Left hindlimb (tissue), 1 donor: ENCODE measurements around the gene RFTN1.

Experiments used
- DNase-seq: peaks from one replicate; pipeline ENCODE4 v3.0.0-alpha.2; 2018

Gene RFTN1

DNA sequence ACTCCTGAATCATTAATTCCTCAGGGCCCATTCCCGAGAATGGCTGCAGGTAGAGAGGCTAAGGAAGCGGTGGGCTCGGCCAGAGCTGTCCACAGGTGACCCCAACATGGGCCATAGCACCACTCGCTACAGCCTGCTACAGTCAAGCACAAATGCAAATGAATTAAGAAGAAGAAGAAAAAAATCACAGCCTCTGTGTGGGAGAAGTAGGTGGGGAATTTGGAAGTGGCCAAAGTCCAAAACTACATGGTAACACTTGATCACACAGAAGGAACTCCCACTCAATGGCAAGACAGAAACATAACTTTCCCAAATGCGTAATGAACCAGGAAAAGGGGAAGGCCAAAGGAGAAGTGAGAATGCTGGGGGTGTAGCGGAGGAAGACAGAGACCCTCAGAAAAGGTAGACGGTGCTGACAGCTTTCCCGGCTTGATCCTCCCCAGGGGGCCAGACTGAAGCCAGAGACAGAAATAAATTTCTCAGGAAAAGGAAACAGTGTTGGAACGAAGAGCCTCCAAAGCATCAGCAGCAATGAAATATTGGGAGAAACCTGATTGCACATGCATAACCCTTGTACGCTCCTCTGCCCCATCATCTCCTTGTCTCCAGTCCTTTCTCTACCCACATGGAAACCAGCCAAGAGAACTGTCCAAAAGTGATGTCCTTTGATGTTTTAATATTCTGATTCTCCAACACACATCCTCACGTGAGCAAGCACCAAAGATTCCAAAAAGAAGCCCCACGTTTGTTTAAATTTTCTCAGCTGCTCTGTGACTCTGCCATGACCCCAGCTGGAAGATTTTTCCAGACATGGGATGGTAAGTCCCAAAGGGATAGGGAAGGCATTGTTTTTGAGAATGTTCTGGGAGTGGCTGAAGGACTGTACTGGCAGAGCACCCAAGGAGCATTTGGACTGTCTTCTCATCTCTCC, 140.9 kb downstream of the RFTN1 start:
- peak; percentile 44 for DNase-seq

DNA sequence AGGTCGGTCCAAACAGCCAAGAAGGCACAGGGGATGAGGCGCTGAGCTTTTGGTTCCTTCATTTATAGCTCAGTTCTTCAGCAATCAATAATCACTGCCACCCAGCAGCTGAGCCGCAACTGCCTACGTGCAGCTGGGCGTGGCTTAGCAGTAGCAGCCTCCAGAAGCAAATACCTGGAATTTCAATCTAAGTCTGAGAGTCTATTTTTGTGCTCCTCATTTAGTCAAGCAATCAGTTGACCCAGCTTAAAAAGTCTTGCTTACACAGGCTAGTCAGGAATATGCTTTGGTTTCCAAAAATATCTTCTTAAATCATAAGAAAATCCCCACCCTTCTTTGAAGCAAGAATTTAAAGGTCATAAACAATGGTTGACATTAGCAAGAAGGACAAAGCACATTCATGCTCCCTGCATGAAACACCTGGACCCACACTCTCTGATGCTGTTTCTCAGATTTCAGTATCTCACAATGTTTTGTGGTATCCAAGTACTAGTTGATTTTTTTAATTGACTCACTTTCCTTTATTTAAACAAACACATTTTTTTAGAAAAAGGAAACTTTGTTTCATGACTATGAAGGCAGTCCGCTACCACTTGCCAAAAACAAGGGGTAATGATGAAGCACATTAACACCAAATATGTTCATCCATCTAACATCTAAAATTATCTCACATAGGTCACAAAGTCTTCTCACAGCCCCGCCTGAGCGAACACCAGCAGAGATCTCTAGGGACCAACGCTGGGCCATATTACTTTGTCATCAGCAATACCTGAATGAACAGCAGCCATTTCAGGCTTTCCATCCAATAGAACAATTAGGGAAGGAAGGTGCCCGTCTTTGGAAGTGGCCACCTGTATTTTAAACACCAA, 142.4 kb downstream of the RFTN1 start:
- no peak for DNase-seq

DNA sequence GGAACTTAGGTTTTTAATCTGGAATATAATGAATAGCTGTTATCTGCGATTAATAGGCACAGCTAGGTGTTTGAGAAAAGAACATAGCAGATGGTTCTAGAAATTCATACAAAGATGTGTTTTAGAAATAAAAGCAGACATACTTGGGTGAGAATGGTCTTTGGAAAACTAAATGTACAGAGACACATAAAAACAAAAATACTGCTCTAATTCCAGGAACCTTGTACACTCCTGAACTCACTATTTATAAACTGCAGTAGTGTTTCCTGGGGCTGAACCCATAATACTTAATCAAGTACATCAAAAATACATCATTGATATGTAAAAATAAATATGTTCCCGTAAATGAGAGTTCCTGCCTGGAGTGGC, 143.0 kb downstream of the RFTN1 start:
- no peak for DNase-seq

DNA sequence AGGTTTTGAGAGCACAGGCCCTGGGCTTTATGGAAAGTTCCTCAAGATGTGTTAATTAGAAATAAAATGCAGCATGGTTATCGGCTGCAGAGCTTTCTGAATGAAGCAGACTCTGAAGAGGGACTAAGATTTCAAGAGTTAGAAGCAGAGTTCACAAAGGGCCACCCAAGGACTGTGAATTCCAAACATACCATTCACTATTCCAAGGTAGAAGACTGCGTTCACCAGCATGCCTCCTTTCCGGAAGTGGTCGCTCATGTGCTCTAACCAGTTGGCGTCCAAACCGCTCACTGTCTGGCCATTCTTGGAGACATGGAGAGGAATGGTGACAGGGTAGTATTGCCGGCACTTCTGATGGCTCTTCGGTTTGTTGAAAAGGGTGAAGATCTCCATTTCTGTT, 143.6 kb downstream of the RFTN1 start:
- no peak for DNase-seq

DNA sequence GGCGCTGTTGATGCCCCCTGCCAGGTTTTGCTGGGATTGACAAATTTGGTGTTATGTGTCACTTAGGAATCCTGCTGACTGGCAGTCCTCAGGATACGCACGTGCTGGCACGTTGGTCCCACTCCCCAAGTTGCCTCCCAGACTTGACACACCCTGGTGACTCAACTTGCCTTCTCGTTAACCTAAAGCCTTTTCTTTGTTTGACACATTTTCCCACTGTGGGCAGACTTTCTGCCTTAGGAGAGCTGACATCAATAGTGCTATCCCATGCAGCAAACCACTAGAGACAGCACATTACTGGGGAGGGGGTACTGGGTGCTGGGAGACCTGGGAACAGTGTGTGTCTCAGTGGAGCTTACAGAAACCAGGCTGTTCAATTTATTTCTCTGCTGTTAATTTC, 144.2 kb downstream of the RFTN1 start:
- DNase-seq = no peak

DNA sequence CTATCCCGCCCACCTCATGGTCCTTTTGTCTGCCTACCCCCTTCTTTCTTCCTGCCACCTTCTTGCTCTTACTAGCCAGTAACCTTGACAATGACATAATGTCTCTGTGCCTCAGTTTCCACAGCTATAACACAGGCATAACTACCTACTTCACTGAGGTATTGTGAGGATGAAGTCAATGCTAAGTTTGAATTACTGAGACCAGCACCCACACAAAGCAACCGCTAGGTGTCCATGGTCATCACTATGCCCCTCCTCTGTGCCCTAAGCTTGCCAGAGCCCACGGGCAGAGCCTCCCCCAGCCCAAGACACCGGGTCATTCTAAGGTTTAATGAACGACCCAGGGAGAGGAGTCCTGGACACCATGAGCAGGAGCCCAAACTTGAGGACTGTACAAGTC, 146.9 kb downstream of the RFTN1 start:
- DNase-seq = no peak

DNA sequence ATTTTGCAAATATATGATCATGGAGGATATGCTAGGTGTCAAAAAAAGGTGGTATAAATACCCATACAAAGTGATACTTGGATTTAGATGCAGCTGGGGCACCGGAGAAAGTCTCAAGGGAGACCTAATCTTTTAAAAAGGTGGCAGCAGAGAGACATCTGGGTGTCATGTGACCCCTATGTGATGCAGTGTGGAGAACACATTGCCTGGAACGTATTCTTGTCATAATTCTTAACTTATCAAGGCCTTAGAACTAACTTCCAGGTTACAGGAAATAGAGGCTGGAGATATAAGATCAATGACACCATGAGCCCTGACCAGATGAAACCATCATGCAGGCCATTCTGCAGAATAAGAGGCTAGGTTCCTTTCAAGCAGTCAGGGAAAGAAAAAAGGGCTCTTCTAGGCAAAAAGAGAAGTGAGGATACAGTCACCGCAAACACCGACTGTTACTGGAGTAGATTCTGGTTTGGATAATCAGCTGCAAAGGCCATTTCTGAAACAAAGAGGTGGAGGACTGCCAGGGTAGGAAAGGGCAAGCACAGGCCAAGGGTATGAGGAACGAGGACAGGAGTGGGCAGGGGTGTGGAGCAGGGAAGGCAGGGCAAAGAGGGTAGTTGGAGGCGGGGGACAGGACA, 147.9 kb downstream of the RFTN1 start:
- DNase-seq = no peak

DNA sequence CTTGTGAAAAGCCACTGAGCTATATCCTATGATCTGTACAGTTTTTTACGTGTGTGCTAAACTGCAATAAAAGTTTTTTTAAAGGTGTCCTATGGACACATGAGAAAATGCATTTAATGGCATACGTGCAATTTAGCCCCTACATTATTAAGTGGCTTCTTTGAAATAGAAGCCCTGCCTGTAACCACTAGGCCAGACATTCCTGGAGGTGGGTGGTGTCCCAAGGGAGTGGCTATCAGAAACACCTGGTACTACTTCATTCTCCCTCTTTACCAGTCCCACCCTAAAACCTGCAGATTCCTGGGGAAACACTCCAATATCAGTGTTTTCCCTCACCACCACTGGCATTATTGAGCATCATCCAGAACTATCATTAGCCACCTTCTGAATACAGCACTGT, 148.5 kb downstream of the RFTN1 start:
- DNase-seq = no peak

DNA sequence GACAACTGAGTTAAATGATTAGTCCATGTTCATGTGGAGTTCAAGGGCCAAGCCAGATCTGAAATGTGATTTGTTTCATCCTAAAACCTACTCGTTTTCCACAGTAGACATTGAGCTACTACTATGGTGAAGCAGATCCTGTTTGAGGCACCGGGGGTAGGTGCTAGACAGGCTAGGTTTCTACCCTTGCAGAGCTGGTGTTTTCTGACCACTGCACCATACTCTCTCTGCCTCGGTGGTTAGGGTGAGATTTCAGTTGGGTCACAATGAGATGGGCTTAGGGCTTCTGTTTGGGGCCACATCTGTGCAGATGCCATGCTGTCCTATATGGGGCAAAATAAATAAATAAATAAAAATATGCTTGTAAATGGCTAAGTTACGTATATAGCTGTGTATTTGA, 149.2 kb downstream of the RFTN1 start:
- DNase-seq = no peak

DNA sequence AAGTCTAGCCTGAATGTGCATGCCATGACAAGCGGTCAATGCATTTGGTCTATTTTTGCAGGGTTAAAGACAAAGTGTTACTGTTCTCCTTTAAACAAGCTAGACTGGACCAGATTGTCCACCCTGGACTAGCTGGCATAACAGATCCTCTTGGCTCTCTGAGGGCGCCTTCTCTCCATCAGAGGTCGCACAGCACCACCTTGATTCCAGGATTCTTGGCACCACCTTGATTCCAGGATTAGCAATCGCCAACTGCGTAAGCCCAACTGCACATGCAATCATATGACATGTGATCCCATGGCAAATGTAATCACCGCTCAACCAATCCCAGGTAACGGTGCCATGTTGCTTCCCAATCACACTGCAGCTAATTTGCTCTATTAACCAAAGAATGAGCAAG, 149.9 kb downstream of the RFTN1 start:
- DNase-seq = no peak

DNA sequence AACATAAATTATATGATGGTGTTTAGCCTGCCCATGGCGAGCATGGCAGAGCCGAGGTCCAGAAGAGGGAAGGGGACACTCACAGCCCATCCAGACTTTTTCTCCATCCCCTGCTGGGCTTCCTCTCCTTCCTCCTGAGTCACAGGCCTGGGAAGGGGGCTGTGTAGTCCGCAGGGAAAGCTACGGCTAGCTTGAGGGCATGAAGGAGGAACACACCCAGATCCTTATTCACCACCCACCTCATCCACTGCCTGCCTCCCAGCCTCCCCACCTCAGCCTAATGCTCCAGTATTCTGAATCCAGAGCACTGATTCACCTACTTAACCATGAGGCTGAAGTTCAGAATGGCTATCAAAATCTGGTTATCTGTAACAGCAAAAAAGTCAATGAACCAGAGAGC, 150.7 kb downstream of the RFTN1 start:
- DNase-seq = no peak

DNA sequence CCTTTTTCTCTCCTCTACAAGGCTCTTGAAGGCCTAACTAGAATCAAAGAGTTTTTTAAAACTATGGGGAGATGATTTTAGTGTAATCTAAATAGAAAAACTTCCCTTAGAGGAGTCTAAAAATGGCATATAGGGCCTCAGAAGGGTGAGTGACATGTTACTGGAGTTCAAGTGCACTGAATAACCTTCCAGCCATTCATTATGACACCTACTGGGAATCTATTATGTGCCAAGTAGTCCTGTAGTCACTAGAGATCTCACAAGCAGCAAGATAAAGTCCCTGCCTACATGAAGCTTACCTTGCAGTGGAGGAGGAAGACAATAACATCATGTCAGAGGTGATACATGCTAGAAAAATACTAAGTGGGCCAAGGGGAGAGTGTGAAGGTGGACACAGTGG, 152.4 kb downstream of the RFTN1 start:
- DNase-seq = no peak

DNA sequence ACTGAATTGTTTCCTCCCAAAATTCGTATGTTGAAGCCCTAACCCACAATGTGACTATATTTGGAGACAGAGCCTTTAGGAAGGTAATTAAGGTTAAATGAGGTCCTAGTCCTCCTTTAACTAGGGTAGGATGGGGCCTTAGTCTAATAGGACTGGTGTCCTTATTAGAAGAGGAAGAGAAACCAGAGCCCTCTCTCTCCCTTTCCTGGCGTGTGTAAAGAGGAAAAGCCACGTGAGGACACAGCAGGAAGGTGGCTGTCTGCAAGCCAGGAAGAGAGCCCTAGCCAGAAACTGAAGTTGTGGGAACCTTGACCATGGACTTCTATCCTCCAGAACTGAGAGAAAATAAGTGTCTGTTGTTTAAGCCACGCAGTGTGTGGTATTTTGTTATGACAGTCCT, 154.2 kb downstream of the RFTN1 start:
- DNase-seq = no peak

DNA sequence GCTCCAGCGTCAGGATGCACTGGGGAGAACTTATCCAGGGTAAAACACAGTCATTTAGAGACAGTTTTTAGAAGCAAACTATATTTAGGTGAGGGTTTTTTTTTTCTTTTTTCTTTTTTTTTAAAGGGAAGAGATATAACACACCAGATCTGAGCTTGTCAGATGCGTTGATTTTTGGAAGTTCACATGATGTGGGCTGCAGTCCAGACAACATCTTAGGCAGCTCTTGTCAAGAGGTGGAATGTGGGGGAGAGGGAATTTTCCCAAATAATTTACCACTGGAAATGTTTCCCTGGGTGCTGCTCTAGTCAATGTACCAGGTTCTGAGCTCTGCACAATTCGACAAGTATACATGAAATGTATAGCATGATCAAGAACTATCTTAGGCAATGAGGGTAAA, 155.2 kb downstream of the RFTN1 start:
- no peak for DNase-seq

DNA sequence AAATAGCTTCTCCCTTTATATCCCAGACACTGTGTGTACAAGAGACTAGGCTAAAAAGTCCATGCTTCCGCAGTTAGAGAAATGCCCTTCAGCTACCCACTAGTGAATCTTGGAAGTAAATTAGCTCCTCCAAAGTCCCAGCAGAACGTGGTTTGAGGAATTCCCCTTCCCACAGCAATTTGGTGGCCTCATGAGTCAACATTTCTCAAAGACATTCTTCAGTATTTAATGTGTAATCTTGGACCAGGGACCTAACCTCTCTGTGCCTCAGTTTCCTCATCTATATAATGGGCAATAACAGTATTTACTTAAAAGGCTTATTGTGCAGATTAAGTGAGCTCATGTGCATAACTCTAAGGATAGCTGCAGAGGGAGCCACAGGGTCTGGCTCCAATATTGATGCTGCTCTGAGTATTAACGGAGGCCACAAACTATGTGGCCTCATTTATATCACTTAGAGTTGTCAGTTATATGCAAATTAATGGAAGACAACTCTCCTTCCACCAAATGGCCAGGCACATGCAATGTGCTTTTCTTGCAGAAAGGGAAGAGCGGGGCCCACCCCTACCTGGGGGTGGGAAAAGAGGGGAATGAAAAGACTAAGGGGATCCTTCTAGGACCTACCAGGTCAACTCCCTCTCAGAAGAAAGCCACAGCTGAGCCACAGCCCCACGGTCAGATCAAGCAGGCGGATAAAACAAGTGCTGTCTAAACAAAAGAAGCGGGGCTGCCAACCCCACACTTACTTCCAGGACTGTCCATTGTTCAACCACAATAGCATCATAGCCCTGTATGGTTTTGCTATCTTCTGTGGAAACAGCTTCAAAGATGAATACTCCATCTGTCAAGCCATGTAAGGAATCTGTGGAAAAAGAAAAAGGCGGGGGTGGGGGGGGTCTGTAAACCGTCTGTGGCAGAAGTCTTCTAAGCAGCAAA, 156.0 kb downstream of the RFTN1 start:
- DNase-seq = no peak

DNA sequence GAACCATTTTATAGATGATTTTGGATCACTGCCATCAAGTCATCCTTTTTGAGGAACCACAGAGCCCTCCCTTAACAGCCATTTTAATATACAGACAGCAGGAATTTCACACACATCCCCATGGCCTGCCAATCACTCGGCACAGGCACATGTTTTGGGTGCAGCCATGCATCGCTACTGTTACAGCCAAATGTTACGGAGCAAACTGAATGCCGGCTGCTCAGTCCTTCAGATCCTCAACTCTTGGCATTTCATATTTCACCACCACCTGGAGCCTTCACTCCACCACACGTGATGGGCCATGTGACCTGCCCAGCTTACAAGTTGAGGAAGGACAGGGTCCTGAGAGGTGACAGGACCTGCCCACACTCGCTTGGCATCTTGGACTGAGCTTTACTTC, 157.7 kb downstream of the RFTN1 start:
- no peak for DNase-seq

DNA sequence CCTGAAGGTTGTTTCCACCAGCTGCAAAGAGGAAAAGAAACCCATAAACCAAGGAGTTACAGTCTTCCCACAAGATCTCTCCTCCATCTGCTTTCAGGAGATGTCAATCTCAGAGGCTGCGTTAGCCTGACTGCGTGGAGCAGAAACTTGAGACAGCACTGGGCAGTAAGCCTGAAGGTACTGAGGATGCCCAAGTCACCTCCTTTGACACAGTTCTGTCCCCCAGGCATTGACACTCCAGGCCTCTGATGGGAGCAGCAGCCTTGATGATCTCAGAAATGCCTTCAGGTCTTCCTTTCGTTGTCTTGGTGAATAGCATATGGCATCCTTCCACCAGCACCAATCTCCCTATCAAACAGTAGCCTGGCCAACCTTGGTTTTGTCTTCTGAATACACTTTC, 159.2 kb downstream of the RFTN1 start:
- no peak for DNase-seq

DNA sequence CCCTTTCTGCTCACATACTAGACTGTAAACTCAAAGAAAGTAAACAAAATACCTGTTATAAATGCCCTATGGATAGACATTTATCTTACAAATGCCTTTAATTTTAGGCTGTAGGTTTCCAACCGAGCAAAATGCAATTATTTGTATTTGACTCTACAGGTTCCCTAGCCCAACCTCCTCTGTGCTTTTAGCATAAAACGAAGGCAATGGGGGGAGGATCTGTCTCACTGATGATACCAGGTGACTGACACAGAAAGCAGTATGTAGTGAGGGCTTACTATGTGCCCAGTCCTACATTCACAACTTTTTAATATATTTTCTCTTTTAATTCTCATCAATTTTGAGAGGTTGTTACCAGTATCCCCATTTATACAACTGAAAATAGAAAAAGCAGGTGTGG, 161.1 kb downstream of the RFTN1 start:
- DNase-seq = no peak

DNA sequence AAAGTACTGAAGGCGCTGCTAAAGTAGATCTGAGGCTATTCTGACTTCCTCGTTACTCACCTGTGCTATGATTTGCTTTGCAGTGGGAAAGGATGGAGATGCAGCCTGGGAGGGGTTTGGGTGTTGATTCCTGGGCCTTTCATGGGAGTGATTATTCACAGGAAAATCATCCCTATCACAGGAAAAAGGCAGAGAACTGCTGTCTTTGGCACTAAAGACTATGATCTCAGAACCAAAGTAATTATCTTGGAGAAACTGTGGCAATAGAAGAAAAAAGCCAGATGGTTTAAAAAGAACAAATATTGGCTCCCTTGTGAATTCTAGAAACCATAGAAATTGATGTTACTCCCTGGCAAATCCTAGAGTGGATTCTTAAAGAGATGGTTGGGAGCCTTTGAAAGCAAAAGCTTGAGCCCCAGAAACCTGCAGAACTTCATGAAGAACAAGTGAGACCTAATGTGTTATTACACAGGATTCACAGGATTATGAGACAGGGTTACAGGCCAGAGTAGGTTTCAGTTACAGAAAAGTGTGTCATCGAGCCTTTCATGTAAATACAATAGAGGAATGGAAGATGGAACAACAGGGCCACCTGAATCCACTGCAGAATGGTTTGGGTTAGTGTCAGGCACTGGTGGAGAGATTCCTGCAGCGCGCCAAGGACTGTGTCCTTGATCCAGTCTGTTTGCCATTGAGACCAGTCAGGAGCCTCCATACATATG, 162.7 kb downstream of the RFTN1 start:
- DNase-seq = no peak

DNA sequence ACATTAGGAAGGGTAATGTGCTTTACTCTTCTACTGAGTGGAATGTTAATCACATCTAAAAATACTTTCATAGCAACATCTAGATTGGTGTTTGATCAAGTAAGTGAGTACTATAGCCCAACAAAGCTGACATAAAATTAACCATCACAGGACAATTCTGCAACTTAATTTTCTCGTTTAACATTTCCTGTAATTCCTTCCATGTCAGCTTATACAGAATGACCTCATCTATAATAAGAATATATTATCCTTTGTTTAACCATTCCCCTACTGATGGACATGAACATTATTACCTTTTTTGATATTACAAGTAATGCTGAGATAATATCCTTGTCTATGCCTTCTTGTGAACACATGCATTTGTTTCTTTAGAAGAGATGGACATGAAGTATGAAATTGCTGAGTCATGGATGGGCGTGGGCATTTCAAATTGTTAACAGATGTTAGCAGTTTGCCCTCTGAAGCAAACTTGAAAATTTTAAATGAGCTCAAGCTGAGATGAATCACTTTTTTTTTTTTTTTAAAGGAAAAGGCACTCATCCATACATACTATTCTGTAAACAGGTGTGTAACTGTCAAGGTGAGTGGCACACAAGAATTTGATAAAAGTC, 163.4 kb downstream of the RFTN1 start:
- no peak for DNase-seq

DNA sequence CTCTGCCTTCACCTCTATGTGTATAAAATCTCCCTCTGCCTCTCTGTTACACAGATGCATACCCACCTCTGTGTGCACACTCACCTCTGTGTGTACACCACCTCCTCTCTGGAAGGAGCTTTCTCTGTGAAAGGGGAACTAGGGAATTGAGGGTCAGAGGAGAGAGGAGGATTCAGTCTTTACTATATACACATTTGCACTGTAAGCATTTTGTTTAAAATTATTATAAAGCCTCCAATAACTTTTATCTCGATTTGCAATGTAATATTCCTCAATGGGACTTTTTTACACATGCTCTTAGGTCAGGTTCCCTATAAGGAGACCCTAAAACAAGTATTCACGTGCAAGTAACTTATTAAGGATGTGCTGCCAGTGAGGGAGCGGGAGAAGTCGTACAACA, 166.0 kb downstream of the RFTN1 start:
- no peak for DNase-seq
